Progenitor cell of endocrine pancreas (in vitro differentiated cells): ENCODE results near the gene B4GALT5. TPM values are rescaled to one million over a fixed set of nuclear protein-coding genes. Genes with fewer than 3 reads are reported as not detected.

Experiments used
- DNase-seq: peaks from one replicate; pipeline ENCODE4 v3.0.0; 2021; ENCODE audit warnings: low spot score; ENCODE audit not compliant: unreplicated experiment
- H3K27ac Mint-ChIP-seq: 2 replicates; pipeline ENCODE4 v1.8.0; 2021; ENCODE audit warnings: mild to moderate bottlenecking, moderate library complexity, mixed read lengths
- H3K27me3 Mint-ChIP-seq: 2 replicates; pipeline ENCODE4 v1.8.0; 2021; ENCODE audit warnings: mixed read lengths
- H3K36me3 Mint-ChIP-seq: 2 replicates; pipeline ENCODE4 v1.8.0; 2022; ENCODE audit warnings: mixed read lengths; ENCODE audit not compliant: insufficient read depth
- H3K4me1 Mint-ChIP-seq: 2 replicates; pipeline ENCODE4 v1.8.0; 2021; ENCODE audit warnings: low read depth, mixed read lengths
- H3K4me3 Mint-ChIP-seq: 2 replicates; pipeline ENCODE4 v1.8.0; 2021; ENCODE audit warnings: low read depth, mild to moderate bottlenecking, moderate library complexity, mixed read lengths
- H3K9me3 Mint-ChIP-seq: 2 replicates; pipeline ENCODE4 v1.8.0; 2021; ENCODE audit warnings: low read depth, mixed read lengths
- CTCF ChIP-seq: fragments of 200-600 bp; sonication (generic); IDR thresholded peaks from one replicate; pipeline ENCODE4 v1.5.0; 2021; ENCODE audit warnings: antibody characterized with exemption, mild to moderate bottlenecking; ENCODE audit not compliant: unreplicated experiment
- total RNA-seq: library from RNA; stranded (reverse); gene quantifications from 2 replicates; pipeline ENCODE4 v1.2.1, GENCODE V29; 2021

Gene B4GALT5
- total RNA-seq, 1 donor from 2014 or later: 58.6 TPM

DNA sequence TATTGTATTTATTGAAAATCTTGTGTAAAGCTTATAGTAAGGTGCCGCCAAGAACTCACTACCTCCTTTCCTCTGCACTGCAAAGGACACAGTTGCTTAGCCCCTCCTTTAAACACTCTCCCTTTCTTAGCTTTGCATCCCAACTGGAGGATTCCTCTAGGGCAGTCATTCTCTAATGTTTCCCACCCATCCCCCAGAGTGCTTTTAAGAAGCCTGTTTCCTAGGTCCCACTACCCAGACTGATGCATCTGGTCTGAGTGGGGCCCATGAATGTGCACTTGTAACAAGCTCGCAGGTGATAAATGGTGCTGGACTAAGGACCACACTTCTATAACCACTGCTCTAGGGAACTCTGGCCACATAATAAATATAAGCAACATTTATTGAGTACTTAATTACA, 55.2 kb downstream of the B4GALT5 start:
- no peak overlapping the region for H3K4me3 Mint-ChIP-seq
- H3K36me3 Mint-ChIP-seq: peaks cover 16% of the 10 kb centered on the region
- peaks cover 20% of the 10 kb centered on the region for H3K4me1 Mint-ChIP-seq
- no peak for DNase-seq
- no peaks in the 10 kb centered on the region for H3K27me3 Mint-ChIP-seq
- H3K27ac Mint-ChIP-seq: no peak overlapping the region
- TF ChIP-seq CTCF: no peak
- no peaks in the 10 kb centered on the region for H3K9me3 Mint-ChIP-seq

- no peaks in the 10 kb centered on the region for H3K9me3 Mint-ChIP-seq
- no peak for TF ChIP-seq CTCF
- H3K27ac Mint-ChIP-seq: no peak overlapping the region
- peaks cover 18% of the 10 kb centered on the region for H3K4me1 Mint-ChIP-seq
- no peak overlapping the region for H3K4me3 Mint-ChIP-seq
- DNase-seq: no peak
- peaks cover 19% of the 10 kb centered on the region for H3K36me3 Mint-ChIP-seq
- H3K27me3 Mint-ChIP-seq: no peaks in the 10 kb centered on the region
Measured at GRCh38 chr20:49657118-49657901, 56.4 kb downstream of the B4GALT5 start.

DNA sequence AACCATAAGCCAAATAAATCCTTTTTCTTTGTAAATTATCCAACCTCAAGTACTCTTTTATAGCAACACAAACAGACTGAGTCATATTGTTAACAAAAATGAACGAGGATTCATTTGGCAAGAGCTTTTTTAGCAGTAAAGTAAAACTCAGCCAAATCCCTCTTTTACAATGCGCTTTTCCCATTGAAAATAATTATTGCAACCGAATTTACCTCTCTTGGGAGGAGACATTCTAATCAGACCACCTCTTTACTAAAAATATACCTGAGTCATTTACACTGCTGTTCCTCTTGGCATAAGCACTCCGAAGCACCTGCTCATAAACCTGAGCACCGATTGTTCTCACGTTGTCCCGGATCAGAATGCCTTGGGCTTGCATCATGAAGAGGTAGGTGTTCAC, 57.4 kb downstream of the B4GALT5 start:
- Mint-ChIP-seq H3K36me3 (peaks cover 19% of the 10 kb centered on the region), H3K27me3 (no peaks in the 10 kb centered on the region), H3K9me3 (no peaks in the 10 kb centered on the region), H3K4me3 (no peak overlapping the region), H3K4me1 (peaks cover 14% of the 10 kb centered on the region), H3K27ac (peak overlapping the region; percentile 55)
- no peak for TF ChIP-seq CTCF
- no peak for DNase-seq

GRCh38 chr20:49653925-49654434, 59.7 kb downstream of the B4GALT5 start:
- no peak for TF ChIP-seq CTCF
- H3K27me3 Mint-ChIP-seq: no peaks in the 10 kb centered on the region

GRCh38 chr20:49649672-49650071, 64.0 kb downstream of the B4GALT5 start:
- Mint-ChIP-seq H3K27me3 (no peaks in the 10 kb centered on the region), H3K27ac (no peak overlapping the region), H3K9me3 (no peaks in the 10 kb centered on the region), H3K4me3 (no peak overlapping the region), H3K4me1 (peaks cover 7% of the 10 kb centered on the region), H3K36me3 (peaks cover 19% of the 10 kb centered on the region)
- TF ChIP-seq CTCF: no peak
- no peak for DNase-seq

More at GRCh38 chr20:49653925-49654434, 59.7 kb downstream of the B4GALT5 start:
- H3K4me1 Mint-ChIP-seq: peaks cover 9% of the 10 kb centered on the region
- peaks cover 21% of the 10 kb centered on the region for H3K36me3 Mint-ChIP-seq
- DNase-seq: no peak
- H3K9me3 Mint-ChIP-seq: no peaks in the 10 kb centered on the region
- H3K4me3 Mint-ChIP-seq: no peak overlapping the region
- H3K27ac Mint-ChIP-seq: no peak overlapping the region
